OCI-LY3 (cell line): ENCODE data around the gene CAMK1D.

Experiments
- H2AFZ ChIP-seq: fragments of 200-600, 300-600 bp; shearing (Covaris generic); 2 replicates; pipeline ENCODE4 v1.6.0; 2014; ENCODE audit warnings: antibody characterized with exemption, low read depth, low read length
- H3K27ac ChIP-seq: fragments of 200-600, 300-600 bp; sonication (generic); 2 replicates; pipeline ENCODE4 v1.5.1; 2014; ENCODE audit warnings: mild to moderate bottlenecking, low read length, moderate library complexity, mixed read lengths
- H3K27me3 ChIP-seq: fragments of 200-600, 300-600 bp; sonication (generic); 2 replicates; pipeline ENCODE4 v1.6.1; 2014; ENCODE audit warnings: low read depth, low read length, mixed read lengths
- H3K36me3 ChIP-seq: fragments of 200-600, 300-600 bp; sonication (generic); replicated peaks from 2 replicates; pipeline ENCODE3; 2014; ENCODE audit warnings: low read depth, low read length, mixed read lengths
- H3K4me1 ChIP-seq: fragments of 300-600, 200-600 bp; sonication (generic); 2 replicates; pipeline ENCODE4 v1.6.1; 2014; ENCODE audit warnings: low read length, mixed read lengths
- H3K4me2 ChIP-seq: fragments of 200-600, 300-600 bp; sonication (generic); 2 replicates; pipeline ENCODE4 v1.6.1; 2014; ENCODE audit warnings: low read length, mixed read lengths
- H3K4me3 ChIP-seq: fragments of 300-600, 200-600 bp; sonication (generic); 2 replicates; pipeline ENCODE4 v1.5.1; 2014; ENCODE audit warnings: antibody characterized with exemption, mild to moderate bottlenecking, low read length, moderate library complexity
- H3K79me2 ChIP-seq: fragments of 300-600, 200-600 bp; shearing (Covaris generic); 2 replicates; pipeline ENCODE4 v1.6.1; 2014; ENCODE audit warnings: mild to moderate bottlenecking, low read length, mixed read lengths
- H3K9ac ChIP-seq: fragments of 300-600, 200-600 bp; shearing (Covaris generic); 2 replicates; pipeline ENCODE4 v1.6.0; 2014; ENCODE audit warnings: mild to moderate bottlenecking, low read length, moderate library complexity
- H3K9me3 ChIP-seq: fragments of 200-600, 300-600 bp; shearing (Covaris generic); 2 replicates; pipeline ENCODE4 v1.6.1; 2014; ENCODE audit warnings: low read length, mixed read lengths; ENCODE audit not compliant: insufficient read depth
- H4K20me1 ChIP-seq: fragments of 200-600, 300-600 bp; sonication (generic); 2 replicates; pipeline ENCODE4 v1.6.1; 2016; ENCODE audit warnings: low read length, mixed read lengths; ENCODE audit not compliant: insufficient read depth
- CTCF ChIP-seq: fragments of 200-600, 300-600 bp; sonication (generic); IDR thresholded peaks from 2 replicates; pipeline ENCODE4 v1.5.1; 2014; ENCODE audit warnings: antibody characterized with exemption, low read length, low read depth
- EZH2phosphoT487 ChIP-seq: fragments of 200-600 bp; shearing (Covaris generic); IDR thresholded peaks from 2 replicates; pipeline ENCODE4 v1.6.1; 2018; ENCODE audit warnings: antibody characterized with exemption, mixed run types, low read depth

CAMK1D gene

GRCh38 chr10:12504628-12505027, 155.3 kb downstream of the CAMK1D start:
- Histone ChIP-seq H3K27ac (no peak overlapping the region), H3K79me2 (peaks cover 52% of the 10 kb centered on the region), H3K4me2 (no peak overlapping the region), H4K20me1 (peaks cover 89% of the 10 kb centered on the region), H2AFZ (no peak overlapping the region), H3K4me3 (no peak overlapping the region), H3K36me3 (no peaks in the 10 kb centered on the region), H3K9ac (no peak overlapping the region), H3K4me1 (no peaks in the 10 kb centered on the region), H3K9me3 (no peaks in the 10 kb centered on the region), H3K27me3 (no peaks in the 10 kb centered on the region)
- no peak for TF ChIP-seq EZH2phosphoT487
- no peak for TF ChIP-seq CTCF

GRCh38 chr10:12505683-12506082, 156.3 kb downstream of the CAMK1D start:
- Histone ChIP-seq H3K27ac (no peak overlapping the region), H3K9ac (no peak overlapping the region), H3K9me3 (no peaks in the 10 kb centered on the region), H3K27me3 (no peaks in the 10 kb centered on the region), H4K20me1 (peaks cover 88% of the 10 kb centered on the region), H3K36me3 (no peaks in the 10 kb centered on the region), H3K4me3 (no peak overlapping the region), H3K4me1 (no peaks in the 10 kb centered on the region), H3K79me2 (peaks cover 49% of the 10 kb centered on the region), H2AFZ (no peak overlapping the region), H3K4me2 (no peak overlapping the region)
- TF ChIP-seq EZH2phosphoT487 = no peak
- no peak for TF ChIP-seq CTCF

GRCh38 chr10:12507165-12507850, 158.0 kb downstream of the CAMK1D start:
- Histone ChIP-seq H3K4me1 (no peaks in the 10 kb centered on the region), H3K36me3 (no peaks in the 10 kb centered on the region), H3K9me3 (no peaks in the 10 kb centered on the region), H3K4me2 (no peak overlapping the region), H3K27me3 (no peaks in the 10 kb centered on the region), H3K79me2 (peaks cover 36% of the 10 kb centered on the region), H3K4me3 (no peak overlapping the region), H2AFZ (no peak overlapping the region), H3K9ac (no peak overlapping the region), H3K27ac (no peak overlapping the region), H4K20me1 (peaks cover 84% of the 10 kb centered on the region)
- TF ChIP-seq CTCF (no peak), EZH2phosphoT487 (no peak)

GRCh38 chr10:12508165-12508564, 158.8 kb downstream of the CAMK1D start:
- Histone ChIP-seq H3K4me1 (no peaks in the 10 kb centered on the region), H3K9me3 (no peaks in the 10 kb centered on the region), H3K27ac (no peak overlapping the region), H4K20me1 (peaks cover 84% of the 10 kb centered on the region), H3K4me3 (no peak overlapping the region), H3K36me3 (no peaks in the 10 kb centered on the region), H3K4me2 (no peak overlapping the region), H2AFZ (no peak overlapping the region), H3K79me2 (peaks cover 30% of the 10 kb centered on the region), H3K9ac (no peak overlapping the region), H3K27me3 (no peaks in the 10 kb centered on the region)
- TF ChIP-seq EZH2phosphoT487 (no peak), CTCF (no peak)
